BE2C (cell line): Measurements from ENCODE around the gene RAB6B.

ENCODE experiments used
- DNase-seq: peaks from one replicate; pipeline ENCODE4 v3.0.0-alpha.2; 2020
- H3K27me3 ChIP-seq: fragments of 250-450 bp; sonication (Bioruptor Pico); 2 replicates; pipeline ENCODE4 v1.5.1; 2020; ENCODE audit warnings: mild to moderate bottlenecking
- H3K36me3 ChIP-seq: fragments of 250-450 bp; sonication (Bioruptor Pico); 2 replicates; pipeline ENCODE4 v1.5.1; 2020; ENCODE audit warnings: mild to moderate bottlenecking
- H3K4me1 ChIP-seq: fragments of 250-450 bp; sonication (Bioruptor Pico); 2 replicates; pipeline ENCODE4 v1.5.1; 2020
- H3K4me3 ChIP-seq: 2 replicates; pipeline ENCODE4 v1.5.1; 2011; ENCODE audit warnings: low read depth, low read length
- H3K9me3 ChIP-seq: fragments of 250-450 bp; sonication (Bioruptor Pico); 2 replicates; pipeline ENCODE4 v1.5.1; 2020
- CTCF ChIP-seq: IDR thresholded peaks from 2 replicates; pipeline ENCODE4 v1.5.1; 2012; ENCODE audit warnings: mild to moderate bottlenecking, low read depth, low read length

Gene RAB6B

GRCh38 chr3:133884887-133885711, 10.6 kb downstream of the RAB6B start:
- TF ChIP-seq CTCF: no peak
- Histone ChIP-seq H3K36me3 (no peaks in the 10 kb centered on the region), H3K27me3 (no peaks in the 10 kb centered on the region), H3K9me3 (no peaks in the 10 kb centered on the region), H3K4me3 (no peak overlapping the region), H3K4me1 (no peaks in the 10 kb centered on the region)
- DNase-seq: no peak

- Histone ChIP-seq H3K9me3 (no peaks in the 10 kb centered on the region), H3K4me1 (no peaks in the 10 kb centered on the region), H3K27me3 (no peaks in the 10 kb centered on the region), H3K36me3 (no peaks in the 10 kb centered on the region), H3K4me3 (no peak overlapping the region)
- TF ChIP-seq CTCF: no peak
- DNase-seq: no peak
These were observed 11.4 kb downstream of the RAB6B start for GRCh38 chr3:133884054-133884886.

GRCh38 chr3:133883641-133884040, 12.0 kb downstream of the RAB6B start:
- no peak for DNase-seq
- Histone ChIP-seq H3K9me3 (no peaks in the 10 kb centered on the region), H3K27me3 (no peaks in the 10 kb centered on the region), H3K4me3 (no peak overlapping the region), H3K4me1 (no peaks in the 10 kb centered on the region), H3K36me3 (no peaks in the 10 kb centered on the region)
- no peak for TF ChIP-seq CTCF

DNA sequence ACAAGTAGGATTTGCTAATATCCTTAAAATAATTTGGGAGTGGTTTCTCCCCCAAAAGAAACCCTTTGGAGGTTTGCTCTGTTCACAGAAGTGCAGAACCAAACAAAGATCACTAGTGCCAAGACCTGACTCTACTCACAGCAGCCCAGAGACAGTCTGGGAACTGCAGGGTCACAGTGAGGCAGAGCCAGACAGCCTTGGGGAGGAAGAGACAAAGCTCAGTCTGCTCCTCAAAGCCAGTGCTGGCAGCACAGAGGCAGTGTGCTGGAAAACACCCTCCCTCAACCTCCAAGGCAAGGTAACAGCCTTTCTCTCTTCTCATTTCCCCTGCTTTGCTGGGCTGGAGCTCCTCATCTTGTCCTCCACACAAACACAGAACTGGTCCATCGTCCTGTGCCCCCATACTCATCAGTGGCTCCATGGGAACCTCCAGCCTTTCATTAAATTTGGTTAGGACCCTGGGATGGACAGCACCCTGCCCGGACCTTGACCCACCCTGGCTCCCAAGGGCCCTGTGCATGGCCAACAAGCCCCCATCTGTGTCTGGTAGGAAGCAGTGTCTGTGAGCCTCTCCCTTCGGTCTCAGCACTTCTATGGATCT, 12.6 kb downstream of the RAB6B start:
- Histone ChIP-seq H3K4me1 (no peaks in the 10 kb centered on the region), H3K9me3 (no peaks in the 10 kb centered on the region), H3K36me3 (no peaks in the 10 kb centered on the region), H3K27me3 (no peaks in the 10 kb centered on the region), H3K4me3 (no peak overlapping the region)
- no peak for TF ChIP-seq CTCF
- DNase-seq: no peak

DNA sequence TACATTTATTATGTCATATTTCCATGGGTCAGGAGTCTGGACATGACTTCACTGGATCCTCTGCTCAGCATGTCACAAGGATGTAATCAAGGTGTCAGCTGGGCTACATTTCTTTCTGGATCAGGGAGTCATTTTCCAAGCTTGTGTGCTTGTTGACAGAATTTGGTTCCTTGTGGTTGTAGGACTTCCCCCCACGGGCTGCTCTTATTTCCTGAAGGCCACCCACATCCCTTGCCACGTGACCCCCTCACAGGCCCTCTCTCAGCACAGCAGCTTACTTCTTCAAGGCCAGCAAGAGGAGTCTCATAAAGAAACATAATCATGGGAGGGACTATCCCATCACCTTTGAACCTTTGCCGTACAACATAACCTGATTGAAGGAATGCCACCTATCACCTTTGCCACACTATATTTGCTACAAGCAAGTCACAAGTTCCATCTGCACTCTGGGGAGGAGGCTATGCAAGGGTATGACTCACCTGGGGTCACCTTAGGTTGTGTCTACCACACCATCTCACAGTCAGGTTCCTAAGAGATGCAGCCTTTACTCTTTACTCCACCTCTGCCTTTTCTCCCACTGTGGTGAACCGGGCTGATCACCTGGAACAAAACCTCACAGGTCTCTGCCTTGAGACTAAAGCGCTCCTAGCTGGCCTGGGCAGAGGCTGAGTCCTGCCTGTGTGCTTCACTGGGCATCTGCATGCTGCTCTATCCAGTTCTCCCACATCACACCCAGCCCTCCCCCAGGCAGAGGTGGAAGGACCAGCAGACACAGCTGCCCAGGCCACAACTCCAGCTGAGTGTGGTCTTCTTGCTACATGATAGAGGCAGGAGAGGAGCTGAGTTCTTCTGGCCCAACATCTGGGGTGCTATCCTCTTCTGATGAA, 13.5 kb downstream of the RAB6B start:
- H3K36me3 ChIP-seq: no peaks in the 10 kb centered on the region
- TF ChIP-seq CTCF: no peak
- no peak for DNase-seq

More for the DNA sequence above, 13.5 kb downstream of the RAB6B start:
- H3K4me3 ChIP-seq: no peak overlapping the region
- H3K4me1 ChIP-seq: no peaks in the 10 kb centered on the region
- H3K27me3 ChIP-seq: no peaks in the 10 kb centered on the region
- H3K9me3 ChIP-seq: no peaks in the 10 kb centered on the region
